ENCODE measurements around the gene GPN1.

- TF ChIP-seq CTCF (IDR thresholded peaks at IDR 0.05) (peak; percentile 74 to 99 (median 98)), POLR2A (IDR thresholded peaks at IDR 0.05) (no peak)
Observed at GRCh38 chr2:27683390-27684071, 54.7 kb downstream of the GPN1 start.

Measured in Peyer's patch (tissue), 4 donors.